Hematopoietic multipotent progenitor cell treated with erythropoietin and hydrocortisone succinate and interleukin-3 and kit ligand, for 17 days (in vitro differentiated cells): Measurements from ENCODE around the gene TMEM86B.

Source experiments
- DNase-seq: peaks from one replicate; pipeline ENCODE4 v3.0.0-alpha.2; 2015; ENCODE audit warnings: low spot score

TMEM86B gene

DNA sequence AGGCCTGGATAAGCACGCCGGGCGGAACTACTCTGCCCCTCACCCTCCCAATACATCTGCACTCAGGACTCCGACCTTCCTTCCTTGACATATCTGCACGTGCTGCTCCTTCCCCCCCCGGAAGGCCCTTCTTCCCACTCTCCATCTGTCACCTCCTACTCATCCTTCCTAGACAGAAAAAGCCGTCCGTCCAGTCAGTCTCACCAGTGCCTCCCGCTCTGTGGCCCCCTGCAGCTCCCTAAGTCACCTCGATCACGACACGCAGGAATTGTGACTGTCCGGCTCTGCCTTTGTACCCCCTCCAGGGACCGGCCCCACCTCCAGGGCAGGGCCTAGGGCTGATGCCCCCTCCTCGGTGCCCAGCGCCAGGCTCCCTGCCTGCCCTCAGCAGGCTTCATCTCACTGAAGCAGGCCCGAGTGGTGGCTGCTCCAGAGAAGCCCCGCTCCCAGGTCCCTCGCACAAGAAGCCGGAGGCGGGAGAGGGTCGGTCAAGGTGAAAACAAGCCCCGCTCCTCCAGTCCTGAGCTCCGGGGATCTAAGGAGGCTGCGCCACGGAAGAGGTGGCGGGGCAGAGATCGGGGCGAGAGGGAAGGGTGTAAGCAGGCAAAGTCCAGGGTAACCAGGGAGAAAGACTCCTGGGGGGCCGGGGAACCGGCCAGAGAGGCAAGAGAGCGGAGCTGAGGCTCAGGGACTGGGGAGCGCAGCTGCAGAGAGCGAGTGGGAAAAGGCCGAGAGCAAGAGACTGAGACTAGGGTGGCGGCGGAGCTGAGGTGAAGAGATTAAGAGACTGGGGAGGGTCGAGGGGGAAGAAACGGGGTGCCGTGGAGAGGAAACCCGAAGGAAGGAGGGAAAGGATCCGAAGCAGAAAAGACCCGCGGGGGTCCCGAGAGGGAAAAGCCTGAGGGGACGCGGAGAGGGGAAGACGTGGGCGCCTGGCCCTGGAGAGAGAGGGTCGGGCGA lies 29.2 kb upstream of the TMEM86B start:
- DNase-seq, result peak; percentile 51

DNA sequence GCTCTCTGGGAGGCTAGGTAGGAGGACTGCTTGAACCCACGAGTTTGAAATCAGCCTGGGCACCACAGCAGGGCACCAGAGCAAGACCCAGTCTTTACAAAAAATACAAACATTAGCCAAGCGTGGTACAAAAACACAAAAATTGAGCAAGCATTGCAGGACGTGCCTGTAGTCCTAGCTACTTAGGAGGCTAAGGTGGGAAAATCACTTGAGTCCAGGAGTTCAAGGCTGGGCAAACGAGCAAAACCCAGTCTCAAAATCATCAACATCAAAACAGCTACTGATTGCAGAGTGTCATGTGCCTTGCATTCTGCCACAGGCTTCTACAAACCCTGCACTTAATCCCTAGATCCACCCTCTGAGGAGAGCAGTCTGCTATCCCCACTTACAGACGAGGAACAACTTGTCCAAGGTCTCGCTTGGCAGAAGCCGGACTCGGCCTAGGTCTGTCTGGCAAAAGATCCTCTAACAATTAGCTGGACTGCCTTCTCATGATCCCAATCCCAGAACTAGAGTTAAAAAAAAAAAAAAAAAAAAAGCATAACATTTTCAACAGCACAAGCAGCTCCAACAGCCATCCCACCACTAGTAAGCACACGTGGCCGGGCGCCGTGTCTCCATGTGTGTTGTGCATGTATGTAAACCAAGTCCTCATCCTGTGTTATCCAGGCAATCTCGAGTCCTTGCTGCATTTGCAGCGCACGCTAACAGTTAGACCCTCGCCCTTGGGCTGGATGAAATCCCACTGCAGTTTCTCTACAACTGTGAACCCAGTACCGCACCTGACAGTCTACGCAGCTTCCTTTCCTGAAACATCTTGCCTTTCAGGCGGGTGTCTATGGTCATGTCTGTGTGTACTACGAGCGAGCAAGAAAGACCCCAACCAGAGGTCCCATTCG lies 28.2 kb upstream of the TMEM86B start:
- DNase-seq, result peak; percentile 43

DNA sequence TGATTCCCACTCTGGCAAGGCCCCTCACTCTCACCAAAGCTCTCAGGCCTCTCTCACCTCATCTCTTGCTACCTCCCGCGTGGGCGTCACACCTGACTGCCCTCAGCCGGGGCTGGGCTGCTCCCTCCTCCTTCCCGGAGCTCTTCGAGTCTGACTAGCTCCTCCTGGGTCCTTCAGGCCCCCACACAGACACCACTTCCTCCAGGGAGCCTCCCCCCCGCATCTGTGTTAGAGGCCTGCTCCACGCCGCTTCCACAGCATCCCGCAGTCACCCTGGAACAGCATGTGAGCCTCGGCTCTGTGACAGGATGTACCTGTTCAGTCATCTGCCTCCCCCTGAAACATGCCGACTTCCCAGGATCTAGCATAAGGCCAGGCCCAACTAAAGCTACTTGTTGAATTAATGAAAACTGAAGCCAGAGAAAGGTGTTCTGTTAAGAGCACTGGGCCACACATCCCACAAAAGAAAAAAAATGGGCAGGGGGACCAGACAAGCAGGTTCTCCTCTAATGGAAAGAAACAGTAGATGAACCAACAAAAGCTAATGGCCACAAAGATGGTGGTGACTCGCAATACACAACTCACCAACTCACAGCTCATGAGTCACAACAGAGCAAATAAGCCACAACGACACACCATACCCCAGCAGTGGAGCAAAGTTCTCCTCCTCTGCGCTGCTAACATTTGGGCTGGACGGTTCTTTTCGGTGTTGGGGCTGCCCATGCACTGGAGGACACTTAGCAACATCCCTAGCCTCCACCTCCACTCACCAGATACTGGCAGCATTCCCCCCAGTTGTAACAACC lies 27.3 kb upstream of the TMEM86B start:
- DNase-seq, result peak; percentile 45

DNA sequence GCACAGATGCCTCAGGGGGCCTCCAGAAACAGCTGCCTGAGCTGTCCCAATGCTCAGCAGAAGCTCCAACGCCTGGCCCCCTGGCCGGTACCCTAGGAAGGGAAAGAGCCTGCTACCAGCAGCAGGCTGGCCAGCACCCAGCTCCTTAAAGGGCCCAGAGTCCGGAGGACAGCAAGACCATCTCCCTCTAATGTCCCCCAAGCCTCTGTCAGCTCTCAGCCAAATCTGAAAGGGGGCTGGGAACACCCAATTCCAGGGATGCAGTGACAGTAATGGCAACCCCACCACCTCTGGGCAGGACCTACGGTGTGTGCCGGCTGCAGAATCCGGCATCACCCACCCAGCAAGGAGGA lies 26.0 kb upstream of the TMEM86B start:
- no peak for DNase-seq

DNA sequence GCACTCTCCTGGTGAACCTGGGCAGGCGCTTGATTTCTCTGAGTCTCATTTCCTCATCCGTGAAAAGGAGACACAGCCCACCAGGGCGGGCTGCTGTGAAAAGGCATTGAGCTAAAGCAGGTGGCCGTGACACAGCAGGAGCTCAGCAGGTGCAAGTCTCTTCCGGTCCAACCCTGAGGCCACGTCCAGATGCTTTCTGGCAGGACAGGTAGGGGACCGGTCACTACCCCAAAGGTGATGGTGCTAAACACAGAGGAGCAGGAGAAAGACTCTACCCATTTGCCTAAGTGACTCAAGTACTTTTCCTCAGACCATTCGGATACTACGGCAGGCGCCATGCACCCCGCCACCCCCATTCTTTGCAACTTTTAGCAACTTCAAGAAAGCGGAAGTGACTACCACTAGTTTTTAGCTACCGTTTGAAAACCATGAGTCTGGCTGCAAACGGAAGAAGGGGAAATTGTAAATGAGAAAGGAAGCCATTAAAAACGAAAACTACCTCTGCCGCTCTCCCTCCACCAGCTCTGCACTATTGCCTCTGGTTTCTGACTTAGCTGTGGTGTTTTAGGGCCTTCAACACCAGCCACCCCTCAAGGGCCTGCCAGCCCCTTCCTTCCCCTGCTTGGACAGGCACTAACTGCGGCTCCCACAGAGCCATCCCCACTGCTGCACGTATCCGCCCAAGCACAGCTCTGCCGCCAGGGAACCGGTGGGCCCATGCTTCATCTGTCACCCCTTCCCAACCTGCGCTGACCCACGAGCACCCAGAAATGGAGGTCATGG lies 25.5 kb upstream of the TMEM86B start:
- peak; percentile 17 for DNase-seq

DNA sequence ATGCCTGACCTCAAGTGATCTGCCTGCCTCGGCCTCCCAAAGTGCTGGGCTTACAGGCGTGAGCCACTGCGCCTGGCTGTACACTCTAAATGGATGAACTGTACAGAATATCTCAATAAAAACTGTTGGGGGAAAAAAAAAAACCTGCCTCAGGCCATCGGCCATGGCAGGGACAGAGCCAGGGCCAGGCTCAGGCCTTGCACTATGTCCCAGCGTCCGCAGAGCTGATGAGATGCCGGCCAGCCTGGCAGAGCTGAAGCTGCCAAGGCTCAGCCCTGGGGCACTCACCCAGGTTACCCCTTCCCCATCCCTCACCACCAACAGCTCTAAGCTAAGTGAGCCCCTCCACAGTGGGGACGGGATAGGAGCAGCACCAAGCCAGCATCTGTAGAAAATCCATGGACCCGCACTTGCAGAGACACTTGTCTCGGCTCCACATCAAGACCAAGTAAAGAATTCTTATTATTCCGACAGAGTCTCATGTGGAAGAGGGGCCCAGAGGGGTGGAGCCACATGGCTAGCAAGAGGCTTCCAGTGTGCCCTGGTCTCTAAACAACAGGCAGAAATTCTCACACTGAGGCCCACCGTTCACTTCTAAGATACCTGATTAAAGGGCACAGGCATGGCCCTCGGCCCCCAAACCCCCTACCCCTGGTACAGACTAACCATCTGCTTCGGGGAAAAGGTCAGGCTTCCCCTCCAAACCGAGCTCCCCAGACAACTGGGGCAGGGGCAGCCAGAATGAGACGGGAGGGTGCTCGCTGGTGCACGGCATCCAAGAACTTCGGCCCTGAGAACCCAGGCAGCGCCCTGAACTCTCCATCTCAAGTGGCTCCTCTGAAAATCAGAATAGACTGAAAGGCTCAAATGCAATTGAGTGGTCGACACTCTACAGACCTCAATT lies 24.4 kb upstream of the TMEM86B start:
- DNase-seq, result no peak

DNA sequence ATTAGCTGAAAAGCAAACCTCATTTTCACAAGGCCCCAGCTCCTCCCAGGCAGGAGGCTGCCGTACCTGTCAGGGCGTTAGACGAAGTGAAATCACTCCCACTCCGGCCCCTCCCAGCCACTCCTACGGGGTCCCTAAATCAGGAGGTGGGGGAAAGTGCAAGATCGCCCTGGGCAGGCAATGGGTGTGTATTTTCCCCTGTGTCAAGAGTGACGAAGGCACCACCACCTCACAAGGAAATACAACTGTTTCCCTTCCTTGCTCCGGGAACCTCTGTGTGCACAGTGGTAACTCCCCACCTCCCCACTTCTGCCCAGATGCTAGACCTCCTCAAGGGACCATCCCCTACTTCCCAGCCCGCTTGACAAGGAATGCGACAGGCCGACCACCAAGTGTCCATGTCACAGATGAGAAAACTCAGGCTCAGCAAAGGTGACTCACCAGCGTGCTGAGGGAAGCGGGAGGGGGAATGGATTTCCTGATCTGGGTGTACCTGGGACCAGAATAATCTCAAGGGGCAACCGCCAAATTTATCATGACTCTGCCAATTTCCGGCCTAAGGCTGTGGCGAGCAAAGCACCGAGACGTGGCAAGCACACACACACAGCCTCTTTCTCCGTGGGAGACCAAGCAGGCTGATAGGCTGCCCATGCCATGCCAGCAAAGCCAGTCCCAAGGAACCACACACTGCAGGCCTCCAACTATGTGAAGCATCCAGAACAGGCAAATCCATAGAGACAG lies 22.9 kb upstream of the TMEM86B start:
- DNase-seq, result peak; percentile 49

DNA sequence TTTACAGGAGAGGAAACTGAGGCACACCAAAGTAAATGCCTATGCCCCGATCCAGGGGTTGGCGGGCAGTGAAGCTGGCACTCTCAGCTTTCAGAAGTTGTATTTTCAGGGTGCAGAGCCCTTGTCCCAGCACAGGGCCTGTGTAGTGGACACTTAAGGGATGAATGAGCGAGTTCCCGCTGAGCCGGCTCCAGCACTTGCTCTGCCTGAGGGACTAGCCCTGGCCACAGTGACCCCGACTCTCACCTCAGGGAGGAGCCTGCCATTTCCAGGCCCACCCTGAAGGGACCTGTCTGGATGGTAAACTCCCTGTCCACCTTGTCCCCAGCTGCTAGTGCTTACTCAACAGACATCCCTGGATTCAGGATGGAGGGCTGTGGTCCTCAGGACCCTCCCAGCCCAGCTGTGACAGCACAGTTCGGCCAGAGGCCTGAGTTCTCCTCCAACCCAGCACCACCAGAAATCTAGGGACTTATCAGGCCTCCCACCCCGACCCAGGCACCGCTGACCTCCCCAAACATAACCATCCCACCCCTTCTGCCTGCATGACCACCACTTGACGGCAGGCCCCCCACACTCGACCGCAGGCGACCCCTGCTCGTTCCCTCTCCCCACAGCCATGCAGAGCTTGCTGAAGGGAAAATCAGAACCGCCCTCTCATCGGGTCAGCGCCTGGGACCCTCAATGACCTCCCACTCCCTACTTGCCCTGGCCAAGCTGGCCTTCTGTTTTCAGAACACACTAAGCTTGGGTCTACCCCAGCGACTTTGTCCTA lies 21.9 kb upstream of the TMEM86B start:
- DNase-seq, result no peak

DNA sequence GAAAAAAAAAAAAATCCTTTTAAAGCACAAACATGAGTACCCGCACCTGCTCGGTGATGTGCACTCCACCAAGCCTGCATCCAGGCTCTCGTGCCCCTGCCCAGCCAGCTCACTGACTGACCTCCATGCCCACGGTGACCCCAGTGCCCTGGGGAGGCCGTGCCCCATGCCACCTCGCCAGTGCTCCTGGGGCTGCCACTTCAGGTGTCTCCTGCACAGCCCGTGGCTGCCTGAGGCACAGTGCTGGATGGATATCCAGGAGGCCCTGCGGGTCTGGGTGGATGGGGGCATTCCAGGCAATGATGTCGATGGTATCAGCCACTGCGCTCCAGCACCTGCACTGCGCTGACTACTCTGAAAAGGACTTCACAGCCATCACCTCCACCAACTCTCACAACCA lies 21.3 kb upstream of the TMEM86B start:
- DNase-seq, result no peak

DNA sequence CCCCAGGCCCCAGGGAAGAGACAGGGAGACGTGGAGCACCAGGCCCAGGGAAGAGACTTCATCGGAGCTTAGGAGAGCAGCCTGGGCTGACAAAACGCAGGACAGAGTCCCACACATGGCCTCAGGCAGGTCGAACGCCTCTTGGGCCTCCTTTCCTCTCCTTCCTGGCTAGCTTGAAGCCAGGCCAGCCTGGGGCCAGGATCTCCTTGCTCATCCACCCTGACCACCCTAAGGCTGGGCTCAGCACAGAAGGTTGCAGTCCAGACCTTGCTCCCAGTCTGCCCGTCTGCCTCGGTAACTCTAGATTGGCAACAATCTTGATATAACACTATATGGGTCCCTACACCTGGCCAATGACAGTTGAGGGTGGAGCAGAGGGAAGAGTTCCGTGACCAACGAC lies 20.1 kb upstream of the TMEM86B start:
- DNase-seq, result no peak

DNA sequence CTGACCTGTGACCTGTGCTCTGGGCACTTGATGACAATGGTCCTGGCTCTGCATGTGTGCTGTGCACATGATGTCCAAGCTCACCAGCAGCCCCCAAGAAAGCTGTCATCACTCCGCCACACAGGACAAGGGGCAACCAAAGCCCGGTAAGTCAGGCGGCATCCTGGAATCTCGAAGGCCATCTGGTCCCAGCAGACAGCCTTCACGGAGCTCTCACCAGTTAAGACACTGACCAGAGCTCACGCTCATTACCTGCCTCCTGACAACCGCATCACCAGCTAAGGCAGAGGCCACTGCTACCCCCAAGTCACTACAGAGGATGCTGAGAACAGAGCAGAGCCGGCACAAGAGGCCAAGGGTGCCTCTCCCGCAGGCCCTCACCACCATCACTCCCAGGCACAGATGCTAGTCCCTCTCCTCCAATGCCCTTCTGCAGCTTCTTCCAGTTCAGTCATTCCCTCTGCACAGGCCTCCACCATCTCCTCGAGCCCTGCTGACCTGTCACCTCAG lies 19.7 kb upstream of the TMEM86B start:
- DNase-seq, result no peak

DNA sequence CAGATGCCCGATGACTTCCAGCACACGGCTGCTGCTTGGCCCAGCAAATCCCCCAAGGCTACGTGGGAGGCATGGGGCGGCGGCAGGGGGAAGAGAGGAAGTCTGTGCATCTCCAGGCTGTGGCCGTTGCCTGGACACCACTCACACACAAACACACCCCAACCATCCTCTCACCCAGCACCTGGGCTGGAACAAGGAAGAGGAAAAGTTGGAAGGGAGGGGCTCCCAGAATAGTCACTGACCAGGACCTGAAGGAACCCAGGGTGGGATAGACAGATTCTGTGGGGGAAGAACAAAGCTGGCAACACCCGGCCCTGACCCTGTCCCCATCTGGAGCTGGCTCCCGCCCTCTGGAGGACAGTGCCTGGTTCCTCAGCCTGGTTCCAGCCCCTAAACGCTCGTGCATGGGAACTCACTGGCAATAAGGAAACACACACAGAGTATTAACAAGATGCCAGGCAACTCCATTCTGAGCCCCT lies 19.1 kb upstream of the TMEM86B start:
- no peak for DNase-seq

DNA sequence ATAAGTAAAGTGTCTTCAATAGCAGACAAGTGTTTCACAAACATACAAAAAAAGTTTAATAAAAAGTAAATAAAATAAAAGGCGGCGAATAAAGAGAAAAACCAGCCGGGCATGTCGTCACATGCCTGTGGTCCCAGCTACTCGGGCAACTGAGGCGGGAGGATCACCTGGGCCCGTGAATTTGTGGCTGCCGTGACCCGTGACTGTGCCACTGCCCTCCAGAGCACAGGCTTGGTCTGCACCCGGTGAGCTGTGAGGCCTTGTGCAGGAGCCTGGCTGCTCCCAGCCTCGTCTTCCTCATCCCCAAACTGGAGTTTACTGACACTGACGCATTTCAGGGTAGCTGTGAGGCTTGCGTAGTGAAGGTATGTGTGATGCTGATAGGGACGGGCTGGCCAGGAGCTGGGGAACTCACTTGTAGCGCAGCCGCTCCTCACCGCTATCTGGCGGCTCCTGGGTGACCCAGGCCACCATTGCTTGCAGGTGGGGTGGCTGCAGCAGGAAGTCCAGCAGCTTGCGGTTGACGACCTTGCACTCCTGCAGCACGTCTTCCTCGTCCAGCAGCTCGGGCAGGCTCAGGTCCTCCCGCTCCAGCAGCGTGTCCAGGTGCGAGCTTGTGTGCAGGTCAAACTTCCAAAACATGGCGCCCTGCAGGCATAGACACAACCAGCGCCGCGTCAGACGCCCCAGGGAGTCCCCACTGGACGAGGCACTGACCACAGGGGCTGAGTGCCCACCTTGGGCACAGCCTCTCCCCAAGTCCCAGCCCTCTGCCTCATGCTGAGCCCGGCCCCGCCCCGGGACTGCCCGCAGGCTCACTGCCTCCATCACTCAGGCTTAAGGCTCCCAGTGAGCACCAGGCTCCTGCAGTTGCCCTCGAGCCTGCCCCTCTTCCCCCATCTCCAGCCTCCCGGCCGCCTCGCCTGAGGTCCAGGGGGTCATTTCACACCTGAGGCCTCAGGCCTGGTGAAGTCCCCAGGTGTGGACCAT lies 18.2 kb upstream of the TMEM86B start:
- DNase-seq, result no peak

DNA sequence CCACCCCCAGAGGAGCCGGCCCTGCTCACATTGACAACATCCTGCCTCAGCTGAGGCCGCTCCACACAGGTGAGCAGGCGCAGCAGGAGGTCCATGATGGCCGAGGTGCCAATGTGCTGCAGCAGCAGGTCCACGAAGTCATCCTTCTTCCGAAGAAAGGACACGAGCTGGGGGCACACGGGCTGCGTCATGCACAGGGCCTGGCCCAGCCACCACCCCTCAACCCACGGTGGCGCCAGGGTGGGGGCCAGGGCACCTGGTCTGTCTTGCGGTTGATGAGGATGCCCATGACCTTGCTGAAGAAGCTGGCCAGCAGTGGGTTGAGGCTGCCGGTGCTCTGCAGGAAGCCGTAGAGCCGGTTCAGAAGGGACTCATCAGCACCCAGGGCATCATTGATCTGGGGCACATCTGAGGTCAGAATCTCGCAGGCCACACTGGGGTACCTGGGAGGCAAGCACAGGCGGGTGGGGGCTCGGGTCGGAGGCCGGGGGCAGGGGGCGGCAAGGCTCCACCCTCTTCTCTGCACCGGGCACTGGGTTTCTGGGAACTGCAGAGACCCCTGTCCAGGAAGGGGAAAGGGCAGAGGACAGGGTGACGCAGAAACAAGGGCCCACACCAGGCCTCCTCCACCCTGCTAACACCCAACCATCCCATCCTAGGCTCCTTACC lies 16.8 kb upstream of the TMEM86B start:
- DNase-seq, result no peak

DNA sequence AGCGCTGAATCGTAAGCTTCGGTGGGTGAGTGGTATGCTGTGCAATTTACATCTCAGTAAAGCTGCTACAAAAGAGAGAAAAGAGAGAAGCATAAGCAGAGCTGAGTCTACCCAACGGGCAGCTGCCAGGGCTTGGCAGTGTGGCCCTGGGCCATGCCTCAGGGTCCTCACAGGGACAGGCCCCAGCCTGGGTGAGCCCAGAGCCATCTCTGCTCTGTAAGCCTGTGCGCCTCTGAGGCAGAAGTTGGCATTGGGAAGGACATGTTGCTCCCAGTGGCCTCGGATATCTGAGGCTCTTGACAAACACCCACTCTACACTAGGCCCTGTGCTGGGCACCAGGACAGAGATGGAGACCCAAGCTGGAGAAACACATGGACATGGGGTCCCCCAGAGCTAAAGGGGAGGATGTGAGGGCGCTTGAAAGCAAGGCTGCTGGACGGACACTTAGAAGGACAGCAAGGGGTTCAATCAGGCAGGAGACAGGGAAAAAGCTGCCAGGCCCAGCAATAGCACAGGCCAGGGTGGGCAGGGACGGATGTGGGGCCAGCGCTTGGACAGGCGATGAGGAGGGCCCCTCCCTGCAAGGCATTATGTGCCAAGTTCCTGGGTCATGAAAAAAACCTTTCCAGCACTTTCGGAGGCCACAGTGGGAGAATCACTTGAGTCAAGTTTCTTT lies 15.6 kb upstream of the TMEM86B start:
- DNase-seq, result no peak

DNA sequence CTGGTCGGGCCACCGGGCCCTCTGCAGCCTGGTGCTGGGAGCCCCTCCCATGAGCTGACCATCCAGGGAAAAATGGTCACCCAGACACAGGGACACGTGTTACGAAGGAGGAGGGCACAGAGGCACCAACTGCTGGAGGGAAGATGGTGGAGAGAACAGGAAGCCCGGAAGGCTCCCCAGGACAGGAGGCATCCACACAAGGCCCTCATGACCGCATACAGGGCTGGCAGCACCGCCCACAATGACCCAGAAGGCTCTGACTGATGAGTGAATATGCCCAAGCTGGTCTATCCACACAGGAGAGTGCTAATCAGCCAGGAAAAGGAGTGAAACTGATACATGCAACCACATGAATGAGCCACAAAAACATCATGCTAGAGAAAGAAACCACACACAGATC lies 14.0 kb upstream of the TMEM86B start:
- no peak for DNase-seq
